ENCODE measurements around the gene GPC6. TPM values are rescaled to one million over a fixed set of nuclear protein-coding genes. Genes with fewer than 3 reads are reported as not detected.

Gene GPC6
- total RNA-seq, 1 donor from 2014 or later: 63.0 TPM

DNA sequence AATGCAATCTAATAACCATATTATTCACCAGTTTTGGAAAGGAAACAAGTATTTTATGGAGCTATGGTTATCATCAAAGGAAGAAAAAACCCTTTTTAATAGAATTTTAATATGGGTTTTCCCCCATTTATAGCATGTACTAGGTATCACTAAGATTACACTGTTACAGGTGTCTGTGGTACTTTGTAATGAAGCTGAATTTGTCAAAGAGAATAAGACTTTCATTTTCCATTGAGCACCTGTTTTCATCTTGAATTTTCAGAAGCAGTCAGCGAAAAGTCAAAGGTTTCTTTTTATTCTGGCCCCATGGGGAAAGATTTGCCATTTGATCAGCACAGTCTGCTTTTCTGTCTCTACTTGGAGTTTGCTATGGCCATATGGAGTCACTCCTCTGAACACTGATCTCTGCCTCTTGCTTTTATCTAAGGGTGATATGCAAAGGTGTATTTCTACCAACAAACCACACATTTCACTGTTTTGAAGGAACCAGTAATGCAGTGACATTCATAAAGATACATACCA is 662.9 kb downstream of the GPC6 start:
- H3K9me3 ChIP-seq (ENCODE audit: insufficient read depth, low read depth, low read length): no peaks in the 10 kb centered on the region
- no peak overlapping the region for H2AFZ ChIP-seq (ENCODE audit: low read depth, low read length)
- no peaks in the 10 kb centered on the region for H3K79me2 ChIP-seq (ENCODE audit: insufficient read depth, low read length)
- H3K4me1 ChIP-seq (ENCODE audit: insufficient read depth, low read length): no peaks in the 10 kb centered on the region
- no peak overlapping the region for H3K4me2 ChIP-seq (ENCODE audit: low read length)
- no peaks in the 10 kb centered on the region for H3K27me3 ChIP-seq (ENCODE audit: insufficient read depth, low read length)
- Mint-ChIP-seq H3K9me3 (ENCODE audit: unreplicated experiment) (no peaks in the 10 kb centered on the region), H3K27me3 (ENCODE audit: low read depth, unreplicated experiment) (no peaks in the 10 kb centered on the region), H3K4me1 (ENCODE audit: low read depth, unreplicated experiment) (no peaks in the 10 kb centered on the region), H3K4me3 (ENCODE audit: unreplicated experiment) (no peak overlapping the region), H3K27ac (ENCODE audit: unreplicated experiment) (no peak overlapping the region), H3K36me3 (ENCODE audit: low read depth, unreplicated experiment) (no peaks in the 10 kb centered on the region)
- H3K27ac ChIP-seq (ENCODE audit: low read depth, low read length): no peak overlapping the region
- no peak overlapping the region for H3K4me3 ChIP-seq (ENCODE audit: insufficient read depth, low read depth, low read length)
- no peak for DNase-seq (ENCODE audit: low read depth)
- peaks cover 6% of the 10 kb centered on the region for H4K20me1 ChIP-seq (ENCODE audit: insufficient read depth, low read length)
- TF ChIP-seq, protein P1, sequence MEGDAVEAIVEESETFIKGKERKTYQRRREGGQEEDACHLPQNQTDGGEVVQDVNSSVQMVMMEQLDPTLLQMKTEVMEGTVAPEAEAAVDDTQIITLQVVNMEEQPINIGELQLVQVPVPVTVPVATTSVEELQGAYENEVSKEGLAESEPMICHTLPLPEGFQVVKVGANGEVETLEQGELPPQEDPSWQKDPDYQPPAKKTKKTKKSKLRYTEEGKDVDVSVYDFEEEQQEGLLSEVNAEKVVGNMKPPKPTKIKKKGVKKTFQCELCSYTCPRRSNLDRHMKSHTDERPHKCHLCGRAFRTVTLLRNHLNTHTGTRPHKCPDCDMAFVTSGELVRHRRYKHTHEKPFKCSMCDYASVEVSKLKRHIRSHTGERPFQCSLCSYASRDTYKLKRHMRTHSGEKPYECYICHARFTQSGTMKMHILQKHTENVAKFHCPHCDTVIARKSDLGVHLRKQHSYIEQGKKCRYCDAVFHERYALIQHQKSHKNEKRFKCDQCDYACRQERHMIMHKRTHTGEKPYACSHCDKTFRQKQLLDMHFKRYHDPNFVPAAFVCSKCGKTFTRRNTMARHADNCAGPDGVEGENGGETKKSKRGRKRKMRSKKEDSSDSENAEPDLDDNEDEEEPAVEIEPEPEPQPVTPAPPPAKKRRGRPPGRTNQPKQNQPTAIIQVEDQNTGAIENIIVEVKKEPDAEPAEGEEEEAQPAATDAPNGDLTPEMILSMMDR (IDR thresholded peaks at IDR 0.05; ENCODE audit: insufficient read depth, low read depth, low read length): no peak
- no peak for TF ChIP-seq EZH2 (IDR thresholded peaks at IDR 0.05; ENCODE audit: insufficient read depth, low read length)
- no peaks in the 10 kb centered on the region for H3K36me3 ChIP-seq (ENCODE audit: insufficient read depth, low read length)
- H3K9ac ChIP-seq (ENCODE audit: low read length): no peak overlapping the region
- no peak for FAIRE-seq

- Mint-ChIP-seq H3K27me3 (ENCODE audit: low read depth, unreplicated experiment) (no peaks in the 10 kb centered on the region), H3K9me3 (ENCODE audit: unreplicated experiment) (no peaks in the 10 kb centered on the region)
- H3K4me3 ChIP-seq (ENCODE audit: insufficient read depth, low read depth, low read length): no peak overlapping the region
Measured at GRCh38 chr13:93899981-93900380, 673.4 kb downstream of the GPC6 start.

GRCh38 chr13:93900731-93901130 is 674.1 kb downstream of the GPC6 start:
- no peaks in the 10 kb centered on the region for H3K9me3 ChIP-seq (ENCODE audit: insufficient read depth, low read depth, low read length)
- H3K4me3 Mint-ChIP-seq (ENCODE audit: unreplicated experiment): no peak overlapping the region
- H3K27ac Mint-ChIP-seq (ENCODE audit: unreplicated experiment): no peak overlapping the region
- DNase-seq (ENCODE audit: low read depth) (no peak), FAIRE-seq (no peak)
- H2AFZ ChIP-seq (ENCODE audit: low read depth, low read length): no peak overlapping the region
- no peak overlapping the region for H3K27ac ChIP-seq (ENCODE audit: low read depth, low read length)
- no peak for TF ChIP-seq EZH2 (IDR thresholded peaks at IDR 0.05; ENCODE audit: insufficient read depth, low read length)
- TF ChIP-seq, protein P1 (IDR thresholded peaks at IDR 0.05; ENCODE audit: insufficient read depth, low read depth, low read length): no peak
- H3K9me3 Mint-ChIP-seq (ENCODE audit: unreplicated experiment): no peaks in the 10 kb centered on the region
- H4K20me1 ChIP-seq (ENCODE audit: insufficient read depth, low read length): no peaks in the 10 kb centered on the region
- no peaks in the 10 kb centered on the region for H3K4me1 ChIP-seq (ENCODE audit: insufficient read depth, low read length)
- H3K79me2 ChIP-seq (ENCODE audit: insufficient read depth, low read length): no peaks in the 10 kb centered on the region
- no peak overlapping the region for H3K9ac ChIP-seq (ENCODE audit: low read length)
- H3K36me3 Mint-ChIP-seq (ENCODE audit: low read depth, unreplicated experiment): no peaks in the 10 kb centered on the region
- no peaks in the 10 kb centered on the region for H3K27me3 ChIP-seq (ENCODE audit: insufficient read depth, low read length)
- no peak overlapping the region for H3K4me3 ChIP-seq (ENCODE audit: insufficient read depth, low read depth, low read length)
- H3K4me2 ChIP-seq (ENCODE audit: low read length): no peak overlapping the region
- no peaks in the 10 kb centered on the region for H3K36me3 ChIP-seq (ENCODE audit: insufficient read depth, low read length)
- H3K4me1 Mint-ChIP-seq (ENCODE audit: low read depth, unreplicated experiment): peaks cover 14% of the 10 kb centered on the region
- H3K27me3 Mint-ChIP-seq (ENCODE audit: low read depth, unreplicated experiment): no peaks in the 10 kb centered on the region

More at GRCh38 chr13:93899981-93900380, 673.4 kb downstream of the GPC6 start:
- Histone ChIP-seq H3K9ac (ENCODE audit: low read length) (no peak overlapping the region), H3K79me2 (ENCODE audit: insufficient read depth, low read length) (no peaks in the 10 kb centered on the region), H3K4me1 (ENCODE audit: insufficient read depth, low read length) (no peaks in the 10 kb centered on the region), H3K9me3 (ENCODE audit: insufficient read depth, low read depth, low read length) (no peaks in the 10 kb centered on the region), H3K36me3 (ENCODE audit: insufficient read depth, low read length) (no peaks in the 10 kb centered on the region), H3K27ac (ENCODE audit: low read depth, low read length) (no peak overlapping the region), H3K4me2 (ENCODE audit: low read length) (no peak overlapping the region), H2AFZ (ENCODE audit: low read depth, low read length) (no peak overlapping the region), H3K27me3 (ENCODE audit: insufficient read depth, low read length) (no peaks in the 10 kb centered on the region), H4K20me1 (ENCODE audit: insufficient read depth, low read length) (no peaks in the 10 kb centered on the region)
- Mint-ChIP-seq H3K36me3 (ENCODE audit: low read depth, unreplicated experiment) (no peaks in the 10 kb centered on the region), H3K4me1 (ENCODE audit: low read depth, unreplicated experiment) (peaks cover 14% of the 10 kb centered on the region), H3K27ac (ENCODE audit: unreplicated experiment) (no peak overlapping the region), H3K4me3 (ENCODE audit: unreplicated experiment) (no peak overlapping the region)
- DNase-seq (ENCODE audit: low read depth): no peak
- FAIRE-seq: no peak
- TF ChIP-seq, protein P1 (IDR thresholded peaks at IDR 0.05; ENCODE audit: insufficient read depth, low read depth, low read length): no peak
- TF ChIP-seq EZH2 (IDR thresholded peaks at IDR 0.05; ENCODE audit: insufficient read depth, low read length): no peak

All from astrocyte (in vitro differentiated cells and primary cell).